HepG2 (cell line): ENCODE data around the gene UBE2O. TPM values are rescaled to one million over a fixed set of nuclear protein-coding genes. Genes with fewer than 3 reads are reported as not detected.

Experiments used
- ATF2 ChIP-seq: sonication (generic); formaldehyde crosslinking; IDR thresholded peaks from 2 replicates; pipeline ENCODE4 v1.4.0; 2020; ENCODE audit warnings: missing genetic modification reagents
- CENPBD1 ChIP-seq: sonication (generic); formaldehyde crosslinking; IDR thresholded peaks from 2 replicates; pipeline ENCODE4 v1.8.0; 2022; ENCODE audit warnings: missing genetic modification reagents, low read depth, mild to moderate bottlenecking, borderline replicate concordance
- ELK4 ChIP-seq: sonication (generic); formaldehyde crosslinking; IDR thresholded peaks from 2 replicates; pipeline ENCODE4 v1.9.0; 2021; ENCODE audit warnings: missing genetic modification reagents, borderline replicate concordance
- GMEB2 ChIP-seq: IDR thresholded peaks from 2 replicates; pipeline ENCODE4 v1.6.1; 2016; ENCODE audit warnings: missing biosample characterization, missing genetic modification reagents, low read depth
- HDAC2 ChIP-seq: sonication (generic); formaldehyde crosslinking; IDR thresholded peaks from 2 replicates; pipeline ENCODE4 v1.4.0; 2020; ENCODE audit warnings: missing genetic modification reagents
- MIER2 ChIP-seq: IDR thresholded peaks from 2 replicates; pipeline ENCODE4 v1.6.1; 2016; ENCODE audit warnings: missing biosample characterization, missing genetic modification reagents
- MXD4 ChIP-seq: IDR thresholded peaks from 2 replicates; pipeline ENCODE4 v1.6.1; 2016; ENCODE audit warnings: mild to moderate bottlenecking, missing biosample characterization, missing genetic modification reagents
- NAIF1 ChIP-seq: sonication (generic); formaldehyde crosslinking; IDR thresholded peaks from 2 replicates; pipeline ENCODE4 v1.5.0; 2020; ENCODE audit warnings: mild to moderate bottlenecking, missing genetic modification reagents, borderline replicate concordance
- NBN ChIP-seq: fragments of 450-650 bp; conservative IDR thresholded peaks from 2 replicates; pipeline ENCODE4 v1.6.1; 2017
- NFYC ChIP-seq: IDR thresholded peaks from 2 replicates; pipeline ENCODE4 v1.6.1; 2016; ENCODE audit warnings: missing genetic modification reagents, missing compliant biosample characterization
- PBX2 ChIP-seq: IDR thresholded peaks from 2 replicates; pipeline ENCODE4 v1.6.1; 2016; ENCODE audit warnings: control low read depth
- POLR2A ChIP-seq, 2 experiments: IDR thresholded peaks; 2 replicates each; pipeline ENCODE4 v1.6.1; 2011; ENCODE audit warnings: low read depth in 2 of 2, low read length in 2 of 2, mild to moderate bottlenecking in 1 of 2, moderate library complexity in 1 of 2; ENCODE audit not compliant: insufficient read depth in 1 of 2
- RXRA ChIP-seq: sonication (generic); formaldehyde crosslinking; IDR thresholded peaks from 2 replicates; pipeline ENCODE4 v1.5.1; 2020; ENCODE audit warnings: missing genetic modification reagents
- SALL2 ChIP-seq: sonication (generic); formaldehyde crosslinking; IDR thresholded peaks from 2 replicates; pipeline ENCODE4 v1.8.1; 2023; ENCODE audit warnings: mild to moderate bottlenecking, missing genetic modification reagents, inconsistent platforms
- SIX4 ChIP-seq: sonication (generic); formaldehyde crosslinking; IDR thresholded peaks from 2 replicates; pipeline ENCODE4 v1.4.0; 2020; ENCODE audit warnings: missing genetic modification reagents
- XBP1 ChIP-seq: sonication (generic); formaldehyde crosslinking; IDR thresholded peaks from 2 replicates; pipeline ENCODE4 v1.5.0; 2020; ENCODE audit warnings: missing genetic modification reagents
- ZFP91 ChIP-seq: sonication (generic); formaldehyde crosslinking; IDR thresholded peaks from 2 replicates; pipeline ENCODE4 v1.9.0; 2022; ENCODE audit warnings: missing genetic modification reagents, mild to moderate bottlenecking, borderline replicate concordance
- ZNF234 ChIP-seq: sonication (generic); formaldehyde crosslinking; conservative IDR thresholded peaks from 2 replicates; pipeline ENCODE4 v1.5.1; 2020; ENCODE audit warnings: mild to moderate bottlenecking, missing genetic modification reagents
- ZNF275 ChIP-seq: sonication (generic); formaldehyde crosslinking; IDR thresholded peaks from 2 replicates; pipeline ENCODE4 v1.8.0; 2022; ENCODE audit warnings: missing genetic modification reagents, mild to moderate bottlenecking, inconsistent platforms, borderline replicate concordance
- ZNF530 ChIP-seq: sonication (generic); formaldehyde crosslinking; IDR thresholded peaks from 2 replicates; pipeline ENCODE4 v1.5.0; 2020; ENCODE audit warnings: low read depth, mild to moderate bottlenecking, missing genetic modification reagents
- ZNF773 ChIP-seq: sonication (generic); formaldehyde crosslinking; IDR thresholded peaks from 2 replicates; pipeline ENCODE4 v1.4.0; 2020; ENCODE audit warnings: missing genetic modification reagents, borderline replicate concordance
- ZNF775 ChIP-seq: sonication (generic); formaldehyde crosslinking; IDR thresholded peaks from 2 replicates; pipeline ENCODE4 v1.4.0; 2020; ENCODE audit warnings: missing genetic modification reagents, mild to moderate bottlenecking, moderate library complexity, borderline replicate concordance
- polyA plus RNA-seq, 8 experiments: library from polyadenylated mRNA; depleted of rRNA in 3 of 8; stranded (reverse) in 7 of 8; unstranded in 1 of 8; fragments of >200 nt; fragmentation: Illumina TruSeq in 4 of 8; extraction: Trizol in 4 of 8; gene quantifications; 2 replicates each; pipeline versions ENCODE4 v1.2.1 to v1.2.3, GENCODE V29; 2011 to 2016; ENCODE audit warnings: low read depth in 4 of 8, missing spikeins in 1 of 8, mixed read lengths in 1 of 8; ENCODE audit not compliant: insufficient read depth in 1 of 8
- total RNA-seq, 5 experiments: library from RNA; depleted of rRNA; stranded (reverse); fragments of >200 nt; fragmentation: Illumina TruSeq; extraction: Trizol; gene quantifications; 2 replicates each; pipeline ENCODE4 v1.2.3, GENCODE V29; 2016; ENCODE audit warnings: low read depth in 1 of 5

Gene UBE2O
- total and polyA plus RNA-seq, 2 of the 13 experiments (the other 11 are each of a cell fraction or from before 2014, with no cell fraction given), result 21.5 to 23.5 TPM

- no peak for TF ChIP-seq CENPBD1 (CRISPR knock-in tag)
- TF ChIP-seq ELK4, result no peak
- no peak for TF ChIP-seq NAIF1 (CRISPR knock-in tag)
- no peak for TF ChIP-seq ZNF275
- TF ChIP-seq XBP1, result no peak
- no peak for TF ChIP-seq ZNF234 (CRISPR knock-in tag)
- no peak for TF ChIP-seq MIER2 (CRISPR knock-in tag)
- TF ChIP-seq ZNF530 (CRISPR knock-in tag), result no peak
- TF ChIP-seq PBX2 (CRISPR knock-in tag), result no peak
- TF ChIP-seq POLR2A (IDR thresholded peaks at IDR 0.05; ENCODE audit: insufficient read depth in 1 of 2, low read depth in 2 of 2, low read length in 2 of 2), result no peak; a peak in 1 of 4 replicates
- no peak for TF ChIP-seq NBN
- no peak for TF ChIP-seq RXRA
- TF ChIP-seq ZNF775, result no peak
- TF ChIP-seq MXD4 (CRISPR knock-in tag), result no peak
- TF ChIP-seq ATF2 (CRISPR knock-in tag), result no peak
- no peak for TF ChIP-seq ZNF773 (CRISPR knock-in tag)
- no peak for TF ChIP-seq ZFP91 (CRISPR knock-in tag)
- no peak for TF ChIP-seq NFYC (CRISPR knock-in tag)
- no peak for TF ChIP-seq SIX4 (CRISPR knock-in tag)
- TF ChIP-seq HDAC2 (CRISPR knock-in tag), result no peak
- TF ChIP-seq SALL2 (CRISPR knock-in tag), result no peak
- TF ChIP-seq GMEB2 (CRISPR knock-in tag), result no peak
Measured at GRCh38 chr17:76492123-76492988, 39.4 kb upstream of the UBE2O start (continued).
